GM19238 (cell line): Measurements from ENCODE around the gene SECISBP2.

Source experiments
- DNase-seq: peaks from one replicate; pipeline ENCODE4 v3.0.0; 2011; ENCODE audit warnings: low spot score; ENCODE audit not compliant: insufficient read length

SECISBP2 gene

GRCh38 chr9:89400403-89401116, 82.3 kb downstream of the SECISBP2 start:
- no peak for DNase-seq

GRCh38 chr9:89402695-89403427, 84.6 kb downstream of the SECISBP2 start:
- no peak for DNase-seq

- no peak for DNase-seq
Observed at GRCh38 chr9:89404074-89404473, 85.8 kb downstream of the SECISBP2 start.

- DNase-seq, result peak; percentile 65
Observed at GRCh38 chr9:89405826-89406225, 87.5 kb downstream of the SECISBP2 start.

GRCh38 chr9:89407070-89407469, 88.8 kb downstream of the SECISBP2 start:
- no peak for DNase-seq

- no peak for DNase-seq
Observed at GRCh38 chr9:89408628-89409101, 90.4 kb downstream of the SECISBP2 start.
